ENCODE results near the gene ACSL5.

Gene ACSL5

DNA sequence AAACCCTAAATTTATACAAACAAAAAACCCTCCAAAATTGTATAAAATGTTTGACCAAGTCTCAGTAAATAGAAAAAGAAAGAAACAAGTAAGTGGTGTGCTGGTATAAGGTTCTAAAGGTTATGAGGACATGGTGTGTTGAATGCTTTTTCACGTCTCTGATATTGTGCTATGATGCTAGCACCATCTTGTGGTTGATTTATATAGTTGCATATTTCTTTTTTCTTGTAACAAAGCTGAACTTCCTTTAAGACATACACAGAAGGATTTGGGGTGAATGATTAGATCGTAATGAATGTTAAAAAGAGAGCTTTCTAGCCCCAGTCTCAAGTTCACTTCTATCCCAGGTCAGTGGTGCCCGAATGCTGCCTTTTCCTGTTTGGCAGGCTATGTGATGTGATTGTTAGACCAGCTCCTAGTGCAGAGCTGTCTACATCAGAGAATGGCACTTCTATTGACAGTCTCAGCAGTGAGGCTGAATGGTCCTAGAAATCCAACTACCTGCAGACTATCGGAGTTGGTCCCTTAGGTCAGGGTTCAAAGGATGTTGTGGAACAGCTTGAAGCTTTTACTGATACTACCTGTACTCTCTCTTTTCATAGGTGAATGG lies 98.1 kb downstream of the ACSL5 start:
- peak; percentile 37 for DNase-seq

GRCh38 chr10:112475575-112476218 lies 101.8 kb downstream of the ACSL5 start:
- DNase-seq: no peak

Data from KG1 (cell line).